HG03196 (cell line): ENCODE data around the gene CEP128.

Experiments used
- ATAC-seq: cut with Tn5 transposase; IDR thresholded peaks from one replicate; pipeline ENCODE4 v1.9.1; 2021; ENCODE audit not compliant: unreplicated experiment

The CEP128 gene

DNA sequence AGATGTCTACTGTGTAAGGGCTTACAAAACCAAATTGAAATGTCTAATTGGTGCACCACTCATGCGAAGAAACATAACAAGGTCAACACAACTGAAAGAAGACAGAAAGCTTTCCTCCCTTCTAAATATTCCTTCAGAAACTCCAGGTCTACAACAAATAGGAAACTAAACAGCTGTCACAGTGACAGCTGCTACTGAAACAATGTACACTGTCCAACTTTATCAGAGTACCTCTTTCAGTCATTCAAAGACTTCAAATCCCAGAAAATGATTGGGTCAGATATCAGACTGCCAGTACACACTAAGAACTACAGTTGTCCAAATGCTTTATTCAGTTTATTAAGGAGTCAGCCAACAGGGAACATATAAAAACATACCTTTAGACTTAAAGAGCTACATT, 35.2 kb downstream of the CEP128 start:
- no peak for ATAC-seq

DNA sequence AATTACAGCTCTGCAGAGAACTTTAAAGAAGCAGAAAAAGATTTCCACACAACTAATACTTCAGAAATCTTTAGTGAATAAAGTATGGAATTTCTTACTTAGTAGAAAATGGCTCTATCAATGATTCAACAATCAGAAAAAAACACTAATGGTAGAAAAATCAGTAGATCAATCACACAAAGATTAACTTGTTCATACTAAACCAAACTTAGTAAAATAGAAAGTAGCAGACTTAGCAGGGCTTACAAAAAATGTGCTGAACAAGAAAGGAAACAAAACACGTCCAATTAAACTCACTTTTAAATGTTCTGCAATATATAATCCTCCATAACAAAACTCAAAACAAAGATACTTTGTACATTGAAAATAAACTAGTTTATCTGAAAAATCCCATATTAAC, 38.9 kb downstream of the CEP128 start:
- ATAC-seq = no peak

DNA sequence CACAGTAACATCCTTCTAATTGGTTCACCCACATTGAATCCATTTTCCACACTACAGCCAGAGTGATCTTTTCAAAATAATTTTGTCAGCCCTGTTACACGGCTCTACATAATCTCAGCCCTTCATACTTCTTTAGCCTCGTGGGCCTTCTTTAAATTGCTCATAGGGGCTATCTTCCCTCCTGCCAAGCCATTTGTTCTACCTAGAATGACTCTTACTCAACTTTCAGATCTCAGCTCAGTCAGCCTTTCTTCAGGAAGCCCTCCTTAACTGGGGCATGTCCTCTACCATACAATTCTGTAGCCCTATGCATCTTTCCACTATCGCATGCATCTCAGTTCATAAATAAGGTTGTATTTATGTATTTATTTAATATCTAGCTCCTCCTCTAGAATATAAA, 39.7 kb downstream of the CEP128 start:
- ATAC-seq = no peak

DNA sequence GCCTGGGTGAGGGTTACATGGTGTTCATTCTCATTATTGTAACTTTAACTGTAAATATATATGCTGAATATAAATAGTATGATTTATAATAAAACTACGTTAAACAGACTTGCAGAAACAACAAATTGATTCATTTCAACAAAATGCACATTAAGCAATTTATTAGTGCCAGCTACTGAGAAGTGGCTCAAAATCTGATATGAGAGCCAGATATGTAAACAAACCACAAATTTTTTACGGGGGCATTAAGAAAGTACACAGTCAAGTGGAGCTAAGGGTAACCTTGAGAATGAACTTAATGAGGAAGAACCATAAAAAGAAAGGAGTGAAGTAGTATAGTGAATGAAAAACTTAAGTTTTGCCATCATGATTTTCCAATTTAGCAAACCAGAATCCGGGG, 40.3 kb downstream of the CEP128 start:
- no peak for ATAC-seq

DNA sequence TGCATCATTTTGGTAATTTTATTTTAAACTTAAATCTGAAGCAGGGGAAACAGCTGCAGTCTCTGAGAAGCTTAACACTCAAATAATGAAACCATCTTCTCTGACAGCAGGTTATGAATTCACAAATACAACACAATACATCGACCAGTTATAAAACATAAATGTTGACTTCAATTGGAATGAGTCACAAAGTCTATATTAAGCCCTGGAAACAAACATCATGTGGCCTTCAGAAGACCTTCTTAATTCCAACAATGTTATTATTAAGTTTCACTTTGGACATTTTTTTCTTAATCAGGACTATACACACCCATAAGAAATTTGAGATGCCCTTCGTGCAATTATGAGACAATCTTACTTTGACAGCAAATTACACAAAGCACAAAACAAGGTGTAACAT, 68.9 kb downstream of the CEP128 start:
- ATAC-seq = no peak

DNA sequence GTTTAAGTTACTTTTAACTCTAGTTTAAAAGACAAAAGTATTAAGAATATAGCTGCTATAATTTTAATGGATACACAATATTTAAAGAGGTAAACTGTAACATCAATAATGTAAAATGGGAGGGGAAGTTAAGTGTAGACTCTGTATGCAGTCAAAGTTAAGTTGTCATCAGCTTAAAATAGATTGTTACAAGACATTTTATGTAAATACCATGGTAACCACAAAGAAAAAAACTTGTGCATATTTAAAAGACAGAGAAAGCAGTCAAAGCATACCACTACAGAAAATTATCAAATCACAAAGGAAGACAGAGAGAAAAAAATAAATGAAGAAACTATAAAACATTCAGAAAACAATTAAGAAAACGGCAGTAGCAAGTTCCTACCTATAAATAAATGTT, 73.3 kb downstream of the CEP128 start:
- ATAC-seq = no peak

DNA sequence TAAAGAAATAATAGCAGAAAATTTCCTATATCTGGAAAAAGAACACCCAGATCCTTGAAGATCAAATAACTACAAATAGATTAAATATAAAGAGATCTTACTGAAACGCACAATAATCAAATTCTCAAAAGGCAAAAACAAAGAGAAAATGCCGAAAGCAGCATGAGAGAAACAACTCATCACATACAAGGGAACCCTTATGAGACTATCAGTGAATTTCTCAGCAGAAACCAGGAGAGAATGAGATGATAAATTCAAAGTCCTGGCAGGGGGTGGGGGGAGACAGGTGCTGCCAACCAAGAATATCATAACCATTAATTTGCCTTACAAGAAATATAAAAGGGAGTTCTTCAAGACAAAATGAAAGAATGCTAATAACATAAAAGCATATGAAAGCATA, 73.7 kb downstream of the CEP128 start:
- no peak for ATAC-seq

DNA sequence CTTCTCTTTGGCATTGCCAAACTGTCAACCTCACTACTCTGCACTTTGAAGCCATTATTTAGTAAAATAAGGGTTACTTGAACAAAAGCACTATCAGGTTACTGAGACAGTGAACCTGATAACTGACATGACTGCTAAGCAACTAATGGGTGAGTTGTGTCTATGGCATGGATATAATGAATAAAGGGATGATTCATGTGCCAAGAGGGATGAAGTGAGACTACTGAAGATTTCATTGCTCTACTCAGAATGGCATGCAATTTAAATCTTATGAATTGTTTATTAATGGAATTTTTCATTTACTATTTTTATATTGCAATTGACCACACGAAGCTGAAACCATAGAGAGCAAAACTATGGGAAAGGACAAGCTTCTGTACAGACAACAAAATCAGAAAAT, 74.4 kb downstream of the CEP128 start:
- no peak for ATAC-seq

DNA sequence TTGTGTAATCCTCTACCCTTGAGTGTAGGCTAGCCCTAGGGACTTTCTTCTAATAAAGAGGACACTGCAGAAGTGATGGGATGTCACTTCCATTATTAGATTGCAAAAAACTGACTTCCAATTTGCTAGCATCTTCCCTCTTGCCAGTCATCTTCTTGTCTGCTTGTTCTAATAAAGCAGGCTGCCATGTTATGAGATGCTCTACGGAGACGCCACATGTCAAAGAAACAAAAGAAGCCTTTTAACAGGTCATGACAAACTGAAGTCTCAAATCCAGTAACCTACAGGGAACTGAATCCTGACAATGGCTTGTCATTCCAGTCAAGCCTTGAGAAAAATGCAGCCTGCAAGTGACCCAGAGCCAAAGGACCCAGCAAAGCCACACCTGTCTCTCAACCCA, 76.0 kb downstream of the CEP128 start:
- ATAC-seq = no peak

DNA sequence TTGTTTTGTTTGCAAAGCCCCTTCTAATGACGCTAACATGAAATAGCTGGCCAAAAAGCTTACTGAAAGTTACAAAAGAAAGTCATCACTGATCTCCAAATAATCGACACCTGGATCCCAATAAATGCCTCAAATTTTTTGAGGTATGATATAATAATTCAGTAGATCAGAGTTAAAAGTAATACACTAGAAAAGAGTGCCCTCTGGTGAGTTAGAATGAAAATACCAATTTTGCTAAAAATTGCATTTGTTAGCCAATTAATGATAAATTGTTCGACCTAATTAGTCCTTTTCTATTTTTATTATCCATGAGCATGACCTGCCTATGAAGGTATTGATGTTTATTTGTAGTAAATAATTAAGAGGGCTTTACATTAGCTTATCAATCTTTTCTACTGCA, 78.6 kb downstream of the CEP128 start:
- no peak for ATAC-seq

DNA sequence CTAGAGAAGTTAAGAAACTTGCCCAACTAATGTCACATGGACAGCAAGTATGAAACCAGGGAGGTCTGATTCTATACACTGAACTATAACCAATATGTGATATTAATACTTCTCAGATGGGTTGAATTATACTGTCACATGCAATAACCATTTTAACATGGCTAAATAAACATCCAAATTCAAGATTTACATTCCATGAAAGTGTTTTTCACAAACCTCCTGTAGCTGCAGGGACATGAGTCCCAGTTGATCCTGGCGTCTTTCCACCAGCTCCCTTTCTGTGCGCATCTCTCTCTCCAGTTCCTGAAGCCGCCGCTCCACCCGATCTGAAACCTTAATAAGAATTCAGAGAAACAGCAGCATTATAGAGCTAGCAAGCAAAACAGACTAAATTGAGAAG, 79.0 kb downstream of the CEP128 start:
- no peak for ATAC-seq

DNA sequence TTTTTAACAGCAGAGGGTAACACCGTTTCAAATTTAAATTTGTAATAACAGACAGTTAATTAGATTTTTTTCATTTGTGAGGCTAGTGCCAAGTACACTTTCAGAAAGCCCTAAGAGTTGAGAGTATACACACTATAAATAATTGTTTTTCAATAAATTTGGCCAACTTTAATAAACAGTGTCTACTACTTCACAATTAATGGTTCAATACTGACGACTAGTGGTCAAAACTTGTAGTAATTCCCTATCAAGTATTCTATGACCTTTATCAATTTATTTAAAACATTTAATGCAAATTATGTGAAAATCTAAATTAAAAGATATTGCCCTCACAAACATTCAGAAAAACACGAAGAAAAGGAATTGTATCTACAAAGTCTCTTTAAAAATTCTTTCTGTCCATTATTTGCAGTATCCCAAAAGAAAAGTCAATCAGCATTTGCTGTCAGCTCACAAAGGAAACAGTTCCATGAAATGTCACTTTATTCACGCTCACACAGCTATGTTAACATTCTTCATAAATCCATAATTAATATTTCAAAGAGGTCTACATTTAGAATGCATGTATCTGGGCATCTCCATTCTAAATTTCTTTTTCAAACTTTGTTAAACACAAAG, 91.2 kb downstream of the CEP128 start:
- ATAC-seq = no peak

DNA sequence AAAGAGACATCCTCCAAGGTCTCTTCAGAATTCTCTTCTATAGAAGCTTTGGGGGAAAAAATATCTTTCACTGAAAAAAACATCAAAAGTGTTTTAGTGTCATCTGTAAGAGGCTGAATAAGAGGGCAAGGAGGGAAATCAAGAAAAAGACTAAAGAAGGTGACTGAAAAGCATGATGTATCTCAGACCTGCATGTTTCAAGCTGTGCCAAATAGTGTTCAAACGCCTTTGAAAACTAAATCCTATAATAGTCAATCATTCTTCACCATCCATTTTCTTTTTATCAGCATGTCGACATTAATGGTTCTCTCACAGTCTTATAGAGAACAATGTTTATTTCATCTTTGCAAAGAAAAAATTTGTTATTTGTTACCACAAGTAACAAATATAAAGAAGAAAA, 94.5 kb downstream of the CEP128 start:
- ATAC-seq = no peak

DNA sequence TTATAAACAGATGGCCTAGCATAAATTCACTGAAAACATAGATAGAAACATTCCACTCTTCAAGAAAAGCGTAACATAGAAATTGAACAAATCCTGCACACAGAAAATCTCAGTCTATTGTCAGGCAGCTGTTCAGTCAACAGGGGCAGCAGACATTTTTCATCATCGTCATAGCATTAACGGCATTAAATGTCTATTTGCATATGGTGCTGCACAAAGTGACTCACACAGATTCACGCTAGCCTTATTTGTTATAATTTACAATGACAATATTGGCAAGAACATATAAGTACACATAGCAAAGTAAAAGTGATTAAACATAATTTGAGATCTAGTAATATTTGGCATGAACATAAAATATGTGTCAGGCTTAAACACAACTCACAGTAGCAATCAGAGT, 95.7 kb downstream of the CEP128 start:
- ATAC-seq = no peak

DNA sequence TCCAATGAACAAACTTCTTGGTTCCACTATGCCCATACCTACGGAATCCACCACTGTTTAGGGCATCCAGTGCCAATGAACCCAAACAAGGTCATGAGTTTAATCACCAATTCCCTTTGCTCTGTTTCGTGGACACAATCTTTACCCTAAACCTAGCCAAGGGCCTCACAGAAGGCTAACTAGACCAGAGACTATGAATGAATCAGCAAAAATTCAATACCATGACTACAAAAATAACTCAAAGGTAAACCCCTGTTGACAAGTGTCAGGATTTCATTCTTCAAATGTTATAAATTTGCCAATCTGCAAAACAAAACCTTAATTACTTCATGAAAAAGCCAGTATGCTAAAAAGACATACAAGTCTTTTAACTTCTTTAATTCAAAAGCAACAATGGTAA, 96.7 kb downstream of the CEP128 start:
- no peak for ATAC-seq

DNA sequence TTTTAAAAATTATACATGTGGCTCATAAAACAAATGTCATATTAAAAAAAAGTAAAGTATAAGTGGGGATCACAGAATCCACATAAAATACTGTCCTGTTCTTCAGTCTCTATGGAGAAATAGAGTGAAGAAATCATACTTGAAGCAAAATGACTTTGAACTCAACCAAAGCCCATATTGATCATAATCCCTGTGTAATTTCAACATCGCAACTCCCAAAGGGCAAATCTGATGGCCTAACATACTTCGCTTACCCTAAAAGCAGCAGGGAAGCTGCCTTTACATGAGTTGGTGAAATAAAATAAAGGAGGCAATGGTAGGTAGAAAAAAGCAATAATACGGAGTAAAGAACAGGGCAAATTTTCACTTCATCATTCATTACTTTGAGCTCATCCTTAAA, 101.8 kb downstream of the CEP128 start:
- no peak for ATAC-seq

DNA sequence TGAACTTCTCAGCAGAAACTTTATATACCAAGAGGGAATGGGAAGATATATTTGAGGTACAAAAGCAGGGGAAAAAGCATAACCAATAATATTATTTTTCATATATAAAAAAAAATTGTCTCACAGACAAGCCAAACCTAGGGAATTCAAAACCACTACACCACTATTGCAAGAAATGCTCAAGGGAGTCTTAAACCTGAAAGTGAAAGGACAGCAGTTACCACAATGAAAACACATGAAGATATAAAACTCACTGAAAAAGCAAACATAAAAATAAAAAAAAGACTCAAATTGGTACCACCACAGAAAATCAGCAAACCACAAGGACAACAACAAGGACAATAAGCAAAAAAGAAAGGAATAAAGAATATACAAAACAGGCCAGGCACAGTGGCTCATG, 131.9 kb downstream of the CEP128 start:
- no peak for ATAC-seq

DNA sequence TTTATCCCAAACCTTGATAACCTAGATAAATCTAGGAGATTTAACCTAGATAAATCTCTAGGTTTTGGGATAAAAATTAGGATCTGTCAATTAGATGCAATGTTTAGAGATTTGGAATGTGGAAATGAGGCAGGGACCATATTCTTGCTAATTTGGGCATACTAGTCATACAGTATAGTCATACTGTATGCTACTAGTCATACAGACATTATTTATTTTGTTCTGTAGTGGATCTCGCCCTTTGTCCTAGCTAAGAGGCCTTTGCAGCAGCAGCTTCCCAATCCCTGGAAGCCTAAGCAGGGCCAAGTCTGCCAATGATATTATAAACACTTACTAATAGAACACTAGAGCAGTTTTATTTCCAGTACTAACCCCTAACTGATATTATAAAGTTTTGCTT, 136.4 kb downstream of the CEP128 start:
- no peak for ATAC-seq

DNA sequence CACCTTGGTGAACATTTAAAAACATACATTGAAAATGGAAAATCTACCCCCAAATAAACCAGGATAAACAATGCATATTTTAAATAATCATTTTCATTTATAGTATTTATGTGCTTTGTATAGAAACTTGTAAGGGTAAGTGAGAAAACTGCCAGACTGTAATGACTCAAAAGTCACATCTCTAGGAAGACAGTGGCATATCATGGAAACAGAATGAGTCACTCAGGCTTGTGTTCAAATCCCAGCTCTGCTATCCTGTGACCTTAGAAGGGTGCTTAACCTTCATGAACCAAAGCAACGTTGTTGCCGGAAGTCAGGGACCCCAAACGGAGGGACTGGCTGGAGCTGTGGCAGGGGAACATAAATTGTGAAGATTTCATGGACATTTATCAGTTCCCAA, 142.7 kb downstream of the CEP128 start:
- no peak for ATAC-seq

DNA sequence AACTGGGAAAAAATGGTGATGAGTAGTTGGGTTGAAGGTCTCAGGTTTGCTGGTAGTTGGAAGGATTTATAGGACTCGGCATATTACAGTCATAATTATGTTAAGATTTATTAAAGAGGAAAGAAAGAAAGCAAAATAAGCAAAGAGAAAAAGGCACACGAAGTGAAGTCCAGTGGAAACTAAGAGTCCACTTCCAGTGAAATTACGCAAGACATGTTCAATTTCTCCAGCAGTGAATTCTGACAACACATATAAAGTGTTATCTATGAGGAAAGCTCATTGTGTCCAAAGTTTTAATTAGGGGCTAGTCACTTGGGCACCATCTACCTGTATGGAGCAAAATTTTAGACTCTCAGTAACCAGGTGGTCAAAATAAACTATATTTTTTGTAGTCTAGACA, 143.3 kb downstream of the CEP128 start:
- ATAC-seq = no peak

DNA sequence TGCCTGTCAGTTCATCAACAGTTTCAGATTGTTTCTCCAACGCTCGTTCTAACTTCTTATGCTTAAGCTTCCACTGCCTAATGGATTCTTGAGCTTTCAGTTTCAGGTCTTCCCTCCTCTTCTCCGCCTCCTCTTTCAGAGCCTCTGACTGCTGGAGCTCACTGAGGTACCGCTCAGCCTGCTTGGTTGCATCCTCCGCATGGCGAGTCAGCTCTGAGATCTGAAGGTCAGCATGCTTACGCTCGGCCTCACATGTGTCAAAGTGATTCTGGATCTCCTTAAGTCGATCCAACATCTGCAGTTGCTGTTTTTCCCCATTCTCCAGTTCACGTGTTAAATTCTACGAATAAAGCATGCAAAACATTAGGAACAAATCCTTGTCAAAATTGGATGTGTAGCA, 148.8 kb downstream of the CEP128 start:
- ATAC-seq = no peak

DNA sequence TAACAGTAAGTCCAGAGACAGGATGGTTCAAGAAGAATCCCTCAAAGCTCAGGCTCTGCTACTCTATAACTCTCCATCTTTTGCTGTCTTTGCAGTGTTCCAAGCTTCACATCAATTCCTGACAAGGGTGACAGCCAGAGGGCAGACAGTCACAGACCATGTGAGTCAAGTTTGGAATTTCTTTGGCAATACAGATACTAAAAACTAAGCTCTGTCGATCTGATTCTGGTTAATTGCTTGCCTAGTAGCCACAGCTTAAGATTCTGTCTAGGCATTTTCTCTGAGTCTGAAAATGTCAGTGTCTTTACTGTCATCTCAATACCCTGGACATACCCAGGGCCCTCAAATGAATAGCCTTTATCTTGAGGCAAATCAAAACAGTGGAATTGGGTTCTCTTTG, 153.7 kb downstream of the CEP128 start:
- ATAC-seq = no peak

DNA sequence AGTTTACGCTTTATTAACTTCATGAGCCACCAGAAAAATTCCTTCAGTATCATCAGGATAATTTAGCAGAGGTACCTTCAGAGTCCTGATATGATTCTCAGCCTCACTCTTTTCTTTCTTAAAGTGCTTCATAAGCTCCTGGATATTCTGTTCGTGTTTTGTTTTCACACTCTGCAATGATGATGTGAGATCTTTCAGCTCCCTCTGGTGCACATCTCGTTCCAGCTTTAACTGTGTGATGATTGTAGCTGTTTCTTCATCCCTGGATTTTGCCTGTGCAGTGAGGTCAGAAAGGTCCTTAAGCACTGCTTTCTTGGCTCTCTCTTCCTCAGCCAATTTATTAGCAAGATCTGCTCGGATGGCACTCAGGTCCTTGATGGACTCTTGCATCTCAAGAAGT, 156.7 kb downstream of the CEP128 start:
- ATAC-seq = no peak

DNA sequence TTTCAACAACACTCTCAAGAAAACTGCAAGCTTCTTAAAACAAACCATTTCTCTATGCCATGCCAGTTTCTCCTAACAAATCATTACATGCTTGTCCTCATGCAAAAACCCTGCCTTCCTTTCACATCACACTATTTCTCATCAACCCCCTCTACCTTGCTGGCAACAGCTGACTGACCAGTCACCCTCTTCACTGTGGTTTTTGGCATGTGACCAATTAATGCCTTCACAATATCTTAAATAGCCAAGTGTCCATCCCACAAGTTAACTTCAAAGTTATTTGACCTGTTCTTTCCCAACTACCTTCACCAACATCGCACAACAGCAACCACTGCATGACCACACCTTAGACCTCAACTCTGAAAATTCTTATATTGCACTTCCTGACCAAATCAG, 159.6 kb downstream of the CEP128 start:
- no peak for ATAC-seq
